DOHH2 (cell line): ENCODE data around the gene EHBP1L1.

Experiments
- H3F3A ChIP-seq: fragments of 200-600 bp; sonication (generic), shearing (Covaris generic); 2 replicates; pipeline ENCODE4 v1.6.0; 2016; ENCODE audit warnings: antibody characterized with exemption, mild to moderate bottlenecking; ENCODE audit not compliant: control insufficient read depth, insufficient read depth
- H3K27ac ChIP-seq: fragments of 200-600 bp; sonication (generic); 2 replicates; pipeline ENCODE4 v1.5.1; 2014; ENCODE audit warnings: low read depth, mild to moderate bottlenecking, low read length, moderate library complexity
- H3K27me3 ChIP-seq: fragments of 200-600 bp; sonication (generic); 2 replicates; pipeline ENCODE4 v1.6.1; 2014; ENCODE audit warnings: mild to moderate bottlenecking, low read length, mixed read lengths; ENCODE audit not compliant: control insufficient read depth
- H3K36me3 ChIP-seq: fragments of 200-600 bp; sonication (generic); 2 replicates; pipeline ENCODE4 v1.6.1; 2014; ENCODE audit warnings: mild to moderate bottlenecking, low read length, moderate library complexity, mixed read lengths; ENCODE audit not compliant: control insufficient read depth
- H3K4me1 ChIP-seq: fragments of 200-600 bp; sonication (generic); 2 replicates; pipeline ENCODE4 v1.6.1; 2014; ENCODE audit warnings: mild to moderate bottlenecking, low read length, mixed read lengths; ENCODE audit not compliant: control insufficient read depth
- H3K4me2 ChIP-seq: fragments of 200-600 bp; sonication (generic); 2 replicates; pipeline ENCODE4 v1.6.0; 2014; ENCODE audit warnings: mild to moderate bottlenecking, low read length, moderate library complexity
- H3K4me3 ChIP-seq: fragments of 200-600 bp; sonication (generic); 2 replicates; pipeline ENCODE4 v1.5.1; 2014; ENCODE audit warnings: mild to moderate bottlenecking, low read length, mixed read lengths
- H3K79me2 ChIP-seq: fragments of 200-600 bp; sonication (generic); 2 replicates; pipeline ENCODE4 v1.6.1; 2014; ENCODE audit warnings: mild to moderate bottlenecking, low read length, mixed read lengths; ENCODE audit not compliant: control insufficient read depth
- H3K9me2 ChIP-seq: fragments of 200-600 bp; sonication (generic); replicated peaks from 2 replicates; pipeline ENCODE4 v1.6.1; 2014; ENCODE audit warnings: mild to moderate bottlenecking, low read length, mixed read lengths; ENCODE audit not compliant: control insufficient read depth
- H3K9me3 ChIP-seq: fragments of 200-600 bp; sonication (generic); 2 replicates; pipeline ENCODE4 v1.6.1; 2014; ENCODE audit warnings: antibody characterized with exemption, low read length, mixed read lengths; ENCODE audit not compliant: control insufficient read depth, insufficient read depth
- H4K20me1 ChIP-seq: fragments of 200-600 bp; sonication (generic); 2 replicates; pipeline ENCODE4 v1.6.0; 2014; ENCODE audit warnings: low read depth, mild to moderate bottlenecking, antibody characterized with exemption, low read length, moderate library complexity; ENCODE audit not compliant: control insufficient read depth, insufficient read depth
- CTCF ChIP-seq: fragments of 200-600 bp; sonication (generic); IDR thresholded peaks from one replicate; pipeline ENCODE4 v1.5.1; 2014; ENCODE audit warnings: antibody characterized with exemption, mild to moderate bottlenecking, low read depth, low read length; ENCODE audit not compliant: poor library complexity, severe bottlenecking
- EZH2phosphoT487 ChIP-seq: fragments of 200-600 bp; sonication (generic); IDR thresholded peaks from 2 replicates; pipeline ENCODE4 v1.6.1; 2017; ENCODE audit warnings: borderline replicate concordance, mild to moderate bottlenecking, antibody characterized with exemption, low read length, moderate library complexity, mixed read lengths

EHBP1L1 gene

GRCh38 chr11:65586247-65586630 lies 10.4 kb downstream of the EHBP1L1 start:
- no peak for TF ChIP-seq EZH2phosphoT487
- no peak for TF ChIP-seq CTCF
- H3K4me3 ChIP-seq = no peak overlapping the region
- H3K9me3 ChIP-seq = no peaks in the 10 kb centered on the region
- no peak overlapping the region for H3K27ac ChIP-seq
- no peaks in the 10 kb centered on the region for H3K27me3 ChIP-seq
- peaks cover 9% of the 10 kb centered on the region for H3K36me3 ChIP-seq
- H3K4me2 ChIP-seq = no peak overlapping the region
- 0 out of 2 replicates have a peak, but pooled peaks cover 3% of the 10 kb centered on the region for H3F3A ChIP-seq
- H3K79me2 ChIP-seq = no peaks in the 10 kb centered on the region
- peaks cover 28% of the 10 kb centered on the region for H3K4me1 ChIP-seq
- no peaks in the 10 kb centered on the region for H4K20me1 ChIP-seq
- H3K9me2 ChIP-seq = no peaks in the 10 kb centered on the region

GRCh38 chr11:65586676-65587075 lies 10.8 kb downstream of the EHBP1L1 start:
- peaks cover 9% of the 10 kb centered on the region for H3K36me3 ChIP-seq
- no peak overlapping the region for H3K4me3 ChIP-seq
- no peaks in the 10 kb centered on the region for H3K9me2 ChIP-seq
- H4K20me1 ChIP-seq = no peaks in the 10 kb centered on the region
- TF ChIP-seq EZH2phosphoT487 (no peak), CTCF (no peak)
- H3K9me3 ChIP-seq = no peaks in the 10 kb centered on the region
- H3K79me2 ChIP-seq = no peaks in the 10 kb centered on the region
- H3K4me2 ChIP-seq = no peak overlapping the region
- 0 out of 2 replicates have a peak, but pooled peaks cover 3% of the 10 kb centered on the region for H3F3A ChIP-seq
- H3K27ac ChIP-seq = no peak overlapping the region
- H3K27me3 ChIP-seq = no peaks in the 10 kb centered on the region
- H3K4me1 ChIP-seq = peaks cover 28% of the 10 kb centered on the region

GRCh38 chr11:65588199-65589054 lies 12.6 kb downstream of the EHBP1L1 start:
- Histone ChIP-seq H3K4me3 (peak overlapping the region; percentile 29), H3K27me3 (no peaks in the 10 kb centered on the region), H3F3A (0 out of 2 replicates have a peak, but pooled peaks cover 3% of the 10 kb centered on the region), H3K9me2 (no peaks in the 10 kb centered on the region), H4K20me1 (no peaks in the 10 kb centered on the region), H3K4me2 (peak overlapping the region; percentile 52), H3K4me1 (peaks cover 28% of the 10 kb centered on the region), H3K79me2 (no peaks in the 10 kb centered on the region), H3K27ac (peak overlapping the region; percentile 15), H3K9me3 (no peaks in the 10 kb centered on the region), H3K36me3 (peaks cover 9% of the 10 kb centered on the region)
- TF ChIP-seq CTCF (peak; percentile 83), EZH2phosphoT487 (no peak)
